ENCODE data around the gene GPA33. TPM values are rescaled to one million over a fixed set of nuclear protein-coding genes. Genes with fewer than 3 reads are reported as not detected.
A peak's percentile ranks its signal among the peaks of the same experiment; 100 is the strongest.

The GPA33 gene
- total RNA-seq (1 to 10 TPM; 5.3 to 7.6 TPM), total RNA-seq (0.81 to 5.2 reads per million in 2 donors)

- DNase-seq (no peak), ATAC-seq (peak; percentile 83)
- peaks cover 15% of the 10 kb centered on the region for H3K27me3 Mint-ChIP-seq
- H3K27ac Mint-ChIP-seq: peak within 1 kb of the TSS; percentile 98
- peak within 1 kb of the TSS; percentile 67 for H3K4me3 Mint-ChIP-seq
- H3K36me3 Mint-ChIP-seq (ENCODE audit: low read depth): no peaks in the 10 kb centered on the region
- H3K9me3 ChIP-seq (ENCODE audit: control insufficient read depth, low read length, poor library complexity, severe bottlenecking): no peaks in the 10 kb centered on the region
- peaks cover 19% of the 10 kb centered on the region for H3K4me1 Mint-ChIP-seq
Observed at GRCh38 chr1:167090314-167090942, at the start of gene GPA33. GPA33 (minus strand) TSS chr1:167090377; CDS start chr1:167090287, 90 bp downstream.

GRCh38 chr1:167138703-167139102 is 48.5 kb upstream of the GPA33 start:
- DNase-seq: no peak
- H3K27me3 Mint-ChIP-seq: peaks cover 33% of the 10 kb centered on the region
- H3K4me1 Mint-ChIP-seq: no peaks in the 10 kb centered on the region
- no peak for ATAC-seq
- H3K9me3 ChIP-seq (ENCODE audit: control insufficient read depth, low read length, poor library complexity, severe bottlenecking): no peaks in the 10 kb centered on the region
- no peak overlapping the region for H3K4me3 Mint-ChIP-seq
- H3K27ac Mint-ChIP-seq: no peak overlapping the region
- peaks cover 1% of the 10 kb centered on the region for H3K36me3 Mint-ChIP-seq (ENCODE audit: low read depth)

GRCh38 chr1:167137793-167138510 is 47.8 kb upstream of the GPA33 start:
- Mint-ChIP-seq H3K27me3 (peaks cover 40% of the 10 kb centered on the region), H3K4me3 (no peak overlapping the region), H3K36me3 (ENCODE audit: low read depth) (no peaks in the 10 kb centered on the region), H3K27ac (no peak overlapping the region), H3K4me1 (no peaks in the 10 kb centered on the region)
- no peaks in the 10 kb centered on the region for H3K9me3 ChIP-seq (ENCODE audit: control insufficient read depth, low read length, poor library complexity, severe bottlenecking)
- ATAC-seq (no peak), DNase-seq (no peak)

GRCh38 chr1:167137332-167137781 is 47.2 kb upstream of the GPA33 start:
- Mint-ChIP-seq H3K36me3 (ENCODE audit: low read depth) (no peaks in the 10 kb centered on the region), H3K4me1 (no peaks in the 10 kb centered on the region), H3K27me3 (peaks cover 46% of the 10 kb centered on the region), H3K27ac (no peak overlapping the region), H3K4me3 (no peak overlapping the region)
- DNase-seq (no peak), ATAC-seq (no peak)
- no peaks in the 10 kb centered on the region for H3K9me3 ChIP-seq (ENCODE audit: control insufficient read depth, low read length, poor library complexity, severe bottlenecking)

- peaks cover 52% of the 10 kb centered on the region for H3K27me3 Mint-ChIP-seq
- ATAC-seq (no peak), DNase-seq (no peak)
- no peak overlapping the region for H3K4me3 Mint-ChIP-seq
- no peaks in the 10 kb centered on the region for H3K9me3 ChIP-seq (ENCODE audit: control insufficient read depth, low read length, poor library complexity, severe bottlenecking)
- no peak overlapping the region for H3K27ac Mint-ChIP-seq
- H3K4me1 Mint-ChIP-seq: no peaks in the 10 kb centered on the region
- H3K36me3 Mint-ChIP-seq (ENCODE audit: low read depth): no peaks in the 10 kb centered on the region
Observed at GRCh38 chr1:167136806-167137205, 46.6 kb upstream of the GPA33 start.

- Mint-ChIP-seq H3K36me3 (ENCODE audit: low read depth) (no peaks in the 10 kb centered on the region), H3K27me3 (peaks cover 58% of the 10 kb centered on the region), H3K27ac (no peak overlapping the region)
Observed at GRCh38 chr1:167136191-167136614, 46.0 kb upstream of the GPA33 start.

GRCh38 chr1:167135281-167135840 is 45.2 kb upstream of the GPA33 start:
- Mint-ChIP-seq H3K36me3 (ENCODE audit: low read depth) (no peaks in the 10 kb centered on the region), H3K4me3 (no peak overlapping the region), H3K27me3 (peaks cover 59% of the 10 kb centered on the region), H3K27ac (no peak overlapping the region), H3K4me1 (peaks cover 2% of the 10 kb centered on the region)
- no peak for ATAC-seq
- no peaks in the 10 kb centered on the region for H3K9me3 ChIP-seq (ENCODE audit: control insufficient read depth, low read length, poor library complexity, severe bottlenecking)
- DNase-seq: no peak

More at GRCh38 chr1:167136191-167136614, 46.0 kb upstream of the GPA33 start:
- H3K9me3 ChIP-seq (ENCODE audit: control insufficient read depth, low read length, poor library complexity, severe bottlenecking): no peaks in the 10 kb centered on the region
- ATAC-seq: no peak
- no peak overlapping the region for H3K4me3 Mint-ChIP-seq
- DNase-seq: no peak
- peaks cover 2% of the 10 kb centered on the region for H3K4me1 Mint-ChIP-seq

- H3K27ac Mint-ChIP-seq: no peak overlapping the region
- ATAC-seq (no peak), DNase-seq (no peak)
- peaks cover 5% of the 10 kb centered on the region for H3K36me3 Mint-ChIP-seq (ENCODE audit: low read depth)
- peaks cover 2% of the 10 kb centered on the region for H3K4me1 Mint-ChIP-seq
- H3K9me3 ChIP-seq (ENCODE audit: control insufficient read depth, low read length, poor library complexity, severe bottlenecking): no peaks in the 10 kb centered on the region
- H3K4me3 Mint-ChIP-seq: no peak overlapping the region
- H3K27me3 Mint-ChIP-seq: peaks cover 80% of the 10 kb centered on the region
Observed at GRCh38 chr1:167132301-167133010, 42.3 kb upstream of the GPA33 start.

- peaks cover 88% of the 10 kb centered on the region for H3K27me3 Mint-ChIP-seq
- no peak overlapping the region for H3K4me3 Mint-ChIP-seq
- H3K27ac Mint-ChIP-seq: no peak overlapping the region
- H3K36me3 Mint-ChIP-seq (ENCODE audit: low read depth): peaks cover 11% of the 10 kb centered on the region
- DNase-seq (no peak), ATAC-seq (no peak)
- H3K9me3 ChIP-seq (ENCODE audit: control insufficient read depth, low read length, poor library complexity, severe bottlenecking): no peaks in the 10 kb centered on the region
- H3K4me1 Mint-ChIP-seq: peaks cover 2% of the 10 kb centered on the region
Observed at GRCh38 chr1:167130829-167131510, 40.8 kb upstream of the GPA33 start.

- Mint-ChIP-seq H3K36me3 (ENCODE audit: low read depth) (peaks cover 15% of the 10 kb centered on the region), H3K27ac (no peak overlapping the region), H3K4me3 (no peak overlapping the region), H3K4me1 (peaks cover 2% of the 10 kb centered on the region), H3K27me3 (peaks cover 84% of the 10 kb centered on the region)
- DNase-seq: no peak
- ATAC-seq: no peak
- no peaks in the 10 kb centered on the region for H3K9me3 ChIP-seq (ENCODE audit: control insufficient read depth, low read length, poor library complexity, severe bottlenecking)
Observed at GRCh38 chr1:167128261-167129227, 38.4 kb upstream of the GPA33 start.

GRCh38 chr1:167127661-167128060 is 37.5 kb upstream of the GPA33 start:
- DNase-seq (no peak), ATAC-seq (no peak)
- Mint-ChIP-seq H3K4me3 (no peak overlapping the region), H3K27ac (no peak overlapping the region), H3K27me3 (peaks cover 75% of the 10 kb centered on the region), H3K4me1 (peaks cover 2% of the 10 kb centered on the region), H3K36me3 (ENCODE audit: low read depth) (peaks cover 15% of the 10 kb centered on the region)
- H3K9me3 ChIP-seq (ENCODE audit: control insufficient read depth, low read length, poor library complexity, severe bottlenecking): no peaks in the 10 kb centered on the region

- H3K27ac Mint-ChIP-seq: no peak overlapping the region
- DNase-seq: no peak
- H3K9me3 ChIP-seq (ENCODE audit: control insufficient read depth, low read length, poor library complexity, severe bottlenecking): no peaks in the 10 kb centered on the region
- ATAC-seq: no peak
- H3K27me3 Mint-ChIP-seq: peaks cover 71% of the 10 kb centered on the region
- H3K36me3 Mint-ChIP-seq (ENCODE audit: low read depth): peaks cover 15% of the 10 kb centered on the region
- H3K4me1 Mint-ChIP-seq: peaks cover 2% of the 10 kb centered on the region
- no peak overlapping the region for H3K4me3 Mint-ChIP-seq
Observed at GRCh38 chr1:167127236-167127635, 37.1 kb upstream of the GPA33 start.

Measured in T-helper 17 cell (primary cell).